HepG2 (cell line): Measurements from ENCODE around the gene CFAP97D1. TPM values are rescaled to one million over a fixed set of nuclear protein-coding genes. Genes with fewer than 3 reads are reported as not detected.

Experiments
- ARHGAP35 ChIP-seq: sonication (generic); formaldehyde crosslinking; IDR thresholded peaks from 2 replicates; pipeline ENCODE4 v1.9.0; 2022; ENCODE audit warnings: mild to moderate bottlenecking, inconsistent platforms, moderate library complexity, missing genetic modification reagents, borderline replicate concordance
- BCLAF1 ChIP-seq: fragments of 450-650 bp; IDR thresholded peaks from 2 replicates; pipeline ENCODE4 v1.6.1; 2017; ENCODE audit warnings: mild to moderate bottlenecking
- TCF7 ChIP-seq: sonication (generic); IDR thresholded peaks from 2 replicates; pipeline ENCODE4 v1.6.1; 2016; ENCODE audit warnings: antibody characterized with exemption, low read depth
- ZBTB37 ChIP-seq: sonication (generic); formaldehyde crosslinking; IDR thresholded peaks from 2 replicates; pipeline ENCODE4 v1.4.0; 2020; ENCODE audit warnings: mild to moderate bottlenecking, missing genetic modification reagents
- ZMYM2 ChIP-seq: sonication (generic); formaldehyde crosslinking; IDR thresholded peaks from 2 replicates; pipeline ENCODE4 v1.8.0; 2022; ENCODE audit warnings: mild to moderate bottlenecking, missing genetic modification reagents
- ZNF142 ChIP-seq: sonication (generic); formaldehyde crosslinking; IDR thresholded peaks from 2 replicates; pipeline ENCODE4 v1.4.0; 2020; ENCODE audit warnings: missing genetic modification reagents
- ZNF180 ChIP-seq: sonication (generic); formaldehyde crosslinking; IDR thresholded peaks from 2 replicates; pipeline ENCODE4 v1.4.0; 2020; ENCODE audit warnings: low read depth, missing genetic modification reagents, borderline replicate concordance
- ZNF230 ChIP-seq: sonication (generic); formaldehyde crosslinking; IDR thresholded peaks from 2 replicates; pipeline ENCODE4 v1.4.0; 2020; ENCODE audit warnings: mild to moderate bottlenecking, missing genetic modification reagents
- ZNF512B ChIP-seq: sonication (generic); formaldehyde crosslinking; IDR thresholded peaks from 2 replicates; pipeline ENCODE4 v1.5.1; 2020; ENCODE audit warnings: missing genetic modification reagents, mild to moderate bottlenecking, borderline replicate concordance
- ZNF580 ChIP-seq: IDR thresholded peaks from 2 replicates; pipeline ENCODE4 v1.6.1; 2016; ENCODE audit warnings: low read depth, borderline replicate concordance
- ZNF629 ChIP-seq: sonication (generic); formaldehyde crosslinking; conservative IDR thresholded peaks from 2 replicates; pipeline ENCODE4 v1.5.0; 2020; ENCODE audit warnings: missing genetic modification reagents
- polyA plus RNA-seq, 8 experiments: library from polyadenylated mRNA; depleted of rRNA in 3 of 8; stranded (reverse) in 7 of 8; unstranded in 1 of 8; fragments of >200 nt; fragmentation: Illumina TruSeq in 4 of 8; extraction: Trizol in 4 of 8; gene quantifications; 2 replicates each; pipeline versions ENCODE4 v1.2.1 to v1.2.3, GENCODE V29; 2011 to 2016; ENCODE audit warnings: low read depth in 4 of 8, missing spikeins in 1 of 8, mixed read lengths in 1 of 8; ENCODE audit not compliant: insufficient read depth in 1 of 8
- total RNA-seq, 5 experiments: library from RNA; depleted of rRNA; stranded (reverse); fragments of >200 nt; fragmentation: Illumina TruSeq; extraction: Trizol; gene quantifications; 2 replicates each; pipeline ENCODE4 v1.2.3, GENCODE V29; 2016; ENCODE audit warnings: low read depth in 1 of 5

The CFAP97D1 gene
- total and polyA plus RNA-seq, 2 of the 13 experiments (the other 11 are each of a cell fraction or from before 2014, with no cell fraction given) = 0.02 TPM; not detected in 1

- 0 out of 2 replicates have a peak, but pooled peaks have one; percentile 54 for TF ChIP-seq ZNF142 (CRISPR knock-in tag)
- no peak for TF ChIP-seq BCLAF1
- no peak for TF ChIP-seq ZNF512B (CRISPR knock-in tag)
- TF ChIP-seq TCF7 = no peak
- TF ChIP-seq ZMYM2 (CRISPR knock-in tag) = no peak
- 0 out of 2 replicates have a peak, but pooled peaks have one; percentile 26 for TF ChIP-seq ZNF180 (CRISPR knock-in tag)
- TF ChIP-seq ARHGAP35 (CRISPR knock-in tag) = peak; percentile 36; the same call in 1 of the 2 replicates
- TF ChIP-seq ZNF580 = peak; percentile 47
- TF ChIP-seq ZNF629 (CRISPR knock-in tag) = peak; percentile 32
- no peak for TF ChIP-seq ZBTB37 (CRISPR knock-in tag)
- 0 out of 2 replicates have a peak, but pooled peaks have one; percentile 16 for TF ChIP-seq ZNF230 (CRISPR knock-in tag)
These were observed 1.7 kb upstream of the CFAP97D1 start, which contains the start of gene DUSP3 (continued) for GRCh38 chr17:43778337-43779144.
